Body of pancreas (tissue), 4 donors: Measurements from ENCODE around the gene JAGN1. TPM values are rescaled to one million over a fixed set of nuclear protein-coding genes. Genes with fewer than 3 reads are reported as not detected.
A peak's percentile ranks its signal among the peaks of the same experiment; 100 is the strongest.
"Not testable (repeated sequence)": the region's sequence is repeated elsewhere in the genome, so short reads cannot be mapped to it uniquely, and the experiment has no call there.

Experiments used
- ATAC-seq: fragments of 150-250 bp; one replicate; pipeline ENCODE4 v1.9.1; 2016
- DNase-seq, 4 donors: peaks; one replicate each; pipeline ENCODE4 v3.0.0-alpha.2; 2019
- H3K27ac ChIP-seq, 4 donors: fragments of 200-600 bp; sonication (generic); 1 replicate in 3 of 4; 2 replicates in 1 of 4; pipeline versions ENCODE4 v1.5.1 to v1.6.1; 2016 to 2019; ENCODE audit warnings: mild to moderate bottlenecking in 1 of 4, mixed read lengths in 1 of 4, moderate library complexity in 1 of 4
- H3K27me3 ChIP-seq, 2 donors: fragments of 200-600 bp; sonication (generic); one replicate each; pipeline ENCODE4 v1.6.0; 2016; ENCODE audit warnings: mild to moderate bottlenecking in 1 of 2
- H3K36me3 ChIP-seq, 2 donors: fragments of 200-600 bp; sonication (generic); replicated peaks in 1 of 2; 2 replicates each; pipeline ENCODE4 v1.5.1; 2016; ENCODE audit warnings: low read depth in 2 of 2; ENCODE audit not compliant: insufficient read depth in 1 of 2
- H3K4me1 ChIP-seq: fragments of 200-600 bp; sonication (generic); one replicate; pipeline ENCODE4 v1.6.0; 2016
- H3K4me3 ChIP-seq, 2 donors: fragments of 200-600 bp; sonication (generic); 1 replicate in 1 of 2; 2 replicates in 1 of 2; pipeline ENCODE4 v1.5.1; 2016 to 2019
- H3K9me3 ChIP-seq, 3 donors: fragments of 200-600 bp; sonication (generic); 1 replicate in 2 of 3; 2 replicates in 1 of 3; pipeline ENCODE4 v1.5.1; 2016
- POLR2A ChIP-seq, 3 donors: fragments of 450-650 bp; IDR thresholded peaks; one replicate each; pipeline ENCODE4 v1.6.1; 2016; ENCODE audit warnings: antibody characterized with exemption in 3 of 3, mild to moderate bottlenecking in 2 of 3
- WGBS, 2 donors: methylation state at CpG; one replicate each; pipeline ENCODE4 v1.1.5; 2017; 5-methylcytosine and 5-hydroxymethylcytosine counted together
- intact Hi-C: fragments of 100-400 bp; cut with DNase I; formaldehyde crosslinking; loops from one replicate; pipeline ENCODE4 v1.15.1; 2023
- total RNA-seq, 2 donors: library from RNA; depleted of rRNA; stranded (reverse); fragments of >200 nt; gene quantifications; one replicate each; pipeline ENCODE4 v1.1.0, GENCODE V29; 2016
- TF ChIP-seq, protein P1 (sequence below), 7 experiments: fragments of 450-650 bp in 4 of 7; fragments of 200-600 bp in 3 of 7; sonication (generic) in 3 of 7; IDR thresholded peaks; one replicate each; pipeline ENCODE4 v1.5.1; 2016 to 2019; ENCODE audit warnings: antibody characterized with exemption in 7 of 7

The JAGN1 gene
- total RNA-seq, 2 donors from 2014 or later, result 5.6 to 19.7 TPM

DNA sequence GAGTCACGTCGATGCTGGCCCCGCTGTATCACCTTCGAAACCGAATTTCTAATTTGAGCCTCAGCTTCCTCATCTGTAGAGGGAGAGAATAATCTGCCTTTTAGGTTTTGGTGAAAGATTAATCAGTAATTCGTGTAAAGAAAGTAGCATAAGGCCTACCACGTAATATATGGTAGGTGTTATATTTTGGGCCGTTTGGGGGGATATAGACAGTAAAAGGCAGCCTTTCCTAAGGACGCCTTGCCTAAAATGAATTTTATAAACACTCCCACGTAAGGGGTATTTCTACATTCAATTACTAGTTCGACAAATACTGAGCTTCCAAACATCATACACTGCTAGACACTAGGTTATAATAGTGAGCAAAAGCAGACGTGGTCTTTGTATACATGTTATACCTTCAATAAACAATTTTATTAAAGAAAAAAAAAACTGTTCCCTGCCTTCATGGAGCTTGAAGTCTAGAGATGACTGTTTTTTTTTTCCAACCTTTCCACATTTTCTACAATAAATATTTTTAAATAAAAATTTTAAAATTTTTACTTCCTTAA is 737 bp downstream of the JAGN1 start:
- Histone ChIP-seq H3K27ac (peak overlapping the region; percentile 88 to 96 (median 92)), H3K27me3 (no peaks in the 10 kb centered on the region), H3K4me1 (peaks cover 12% of the 10 kb centered on the region), H3K36me3 (no peaks in the 10 kb centered on the region), H3K4me3 (peak overlapping the region; percentile 88 to 100), H3K9me3 (no peaks in the 10 kb centered on the region)
- intact Hi-C loops, result no loop called here
- TF ChIP-seq POLR2A (IDR thresholded peaks at IDR 0.05), result no peak
- TF ChIP-seq, protein P1, sequence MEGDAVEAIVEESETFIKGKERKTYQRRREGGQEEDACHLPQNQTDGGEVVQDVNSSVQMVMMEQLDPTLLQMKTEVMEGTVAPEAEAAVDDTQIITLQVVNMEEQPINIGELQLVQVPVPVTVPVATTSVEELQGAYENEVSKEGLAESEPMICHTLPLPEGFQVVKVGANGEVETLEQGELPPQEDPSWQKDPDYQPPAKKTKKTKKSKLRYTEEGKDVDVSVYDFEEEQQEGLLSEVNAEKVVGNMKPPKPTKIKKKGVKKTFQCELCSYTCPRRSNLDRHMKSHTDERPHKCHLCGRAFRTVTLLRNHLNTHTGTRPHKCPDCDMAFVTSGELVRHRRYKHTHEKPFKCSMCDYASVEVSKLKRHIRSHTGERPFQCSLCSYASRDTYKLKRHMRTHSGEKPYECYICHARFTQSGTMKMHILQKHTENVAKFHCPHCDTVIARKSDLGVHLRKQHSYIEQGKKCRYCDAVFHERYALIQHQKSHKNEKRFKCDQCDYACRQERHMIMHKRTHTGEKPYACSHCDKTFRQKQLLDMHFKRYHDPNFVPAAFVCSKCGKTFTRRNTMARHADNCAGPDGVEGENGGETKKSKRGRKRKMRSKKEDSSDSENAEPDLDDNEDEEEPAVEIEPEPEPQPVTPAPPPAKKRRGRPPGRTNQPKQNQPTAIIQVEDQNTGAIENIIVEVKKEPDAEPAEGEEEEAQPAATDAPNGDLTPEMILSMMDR (IDR thresholded peaks at IDR 0.05), result no peak
- ATAC-seq (no peak), DNase-seq (no peak)
- WGBS, 2 donors, result 7 to 9% methylated on average over 7 to 12 of the region's 12 CpGs

DNA sequence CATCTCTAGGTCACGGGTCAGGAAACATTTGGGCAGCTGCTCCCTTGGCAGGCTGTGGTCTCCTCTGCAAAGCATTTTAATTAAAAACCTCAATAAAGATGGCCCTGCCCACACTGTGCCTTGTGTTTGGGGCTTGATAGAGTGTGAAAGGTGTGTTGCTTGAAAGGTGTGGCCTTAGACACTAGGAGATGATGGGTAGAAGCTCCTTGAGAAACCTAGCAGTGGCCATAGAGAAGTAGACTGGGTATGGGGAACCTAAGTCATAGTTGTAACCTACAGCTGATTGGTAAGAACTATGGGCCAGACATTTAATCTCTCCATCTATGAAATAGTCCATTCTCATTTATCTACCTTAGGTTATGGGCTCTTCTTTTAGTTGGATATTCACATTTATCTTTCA is 3.3 kb downstream of the JAGN1 start:
- DNase-seq (no peak), ATAC-seq (no peak)
- Histone ChIP-seq H3K27me3 (no peaks in the 10 kb centered on the region), H3K4me1 (peaks cover 35% of the 10 kb centered on the region), H3K9me3 (no peaks in the 10 kb centered on the region), H3K27ac (no peak overlapping the region), H3K36me3 (no peaks in the 10 kb centered on the region), H3K4me3 (no peak overlapping the region)
- intact Hi-C loops, result no loop called here
- TF ChIP-seq, protein P1 (IDR thresholded peaks at IDR 0.05), result no peak
- no peak for TF ChIP-seq POLR2A (IDR thresholded peaks at IDR 0.05)
- 80 to 88% methylated on average over 1 of the region's 1 CpG for WGBS, 2 donors

DNA sequence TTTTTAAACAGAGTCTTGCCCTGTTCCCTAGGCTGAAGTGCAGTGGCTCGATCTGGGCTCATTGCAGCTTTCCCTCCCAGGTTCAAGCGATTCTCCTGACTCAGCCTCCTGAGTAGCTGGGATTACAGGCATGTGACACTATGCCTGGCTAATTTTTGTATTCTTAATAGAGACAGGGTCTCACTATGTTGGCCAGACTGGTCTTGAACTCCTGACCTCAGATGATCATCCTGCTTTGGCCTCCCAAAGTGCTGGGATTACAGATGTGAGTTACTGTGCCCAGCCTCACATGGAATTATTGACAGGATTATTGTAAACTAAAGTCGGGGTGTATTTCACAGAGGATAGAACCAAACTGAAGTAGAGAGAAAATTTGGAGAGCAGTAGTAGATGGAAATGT is 5.3 kb downstream of the JAGN1 start:
- H3K4me3 ChIP-seq, H3K27ac ChIP-seq, DNase-seq, intact Hi-C loops, ATAC-seq, H3K27me3 ChIP-seq, H3K36me3 ChIP-seq, H3K9me3 ChIP-seq: not testable (repeated sequence)
- whole genome bisulfite sequencing, 2 donors, result 95 to 98% methylated on average over 2 to 3 of the region's 3 CpGs
- H3K4me1 ChIP-seq, result peaks cover 52% of the 10 kb centered on the region

DNA sequence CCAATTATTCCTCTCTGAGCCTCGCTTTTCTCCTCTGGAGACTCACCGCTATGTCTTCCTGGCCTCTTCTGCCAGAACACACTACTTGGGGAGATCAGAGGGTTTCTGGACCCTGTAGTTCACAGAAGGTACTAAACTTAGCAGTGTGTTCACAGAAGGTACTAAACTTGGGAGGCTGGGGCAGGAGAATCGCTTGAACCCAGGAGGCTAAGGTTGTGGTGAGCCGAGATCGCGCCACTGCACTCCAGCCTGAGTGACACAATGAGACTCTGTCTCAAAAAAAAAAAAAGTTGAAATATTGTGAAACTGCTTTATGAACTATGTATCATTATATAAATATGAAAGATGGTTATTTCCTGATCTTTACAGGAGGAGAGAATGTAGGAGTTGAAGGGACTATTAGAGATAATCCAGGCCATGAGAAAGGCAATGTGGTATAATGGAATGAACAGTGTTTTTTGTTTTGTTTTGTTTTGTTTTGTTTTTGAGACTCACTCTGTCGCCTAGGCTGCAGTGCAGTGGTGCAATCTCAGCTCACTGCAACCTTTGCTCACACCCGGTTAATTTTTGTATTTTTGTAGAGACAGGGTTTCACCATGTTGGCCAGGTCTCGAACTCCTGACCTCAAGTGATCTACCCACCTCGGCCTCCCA is 6.5 kb downstream of the JAGN1 start:
- H3K36me3 ChIP-seq, H3K27me3 ChIP-seq, ATAC-seq, H3K4me3 ChIP-seq, intact Hi-C loops, H3K9me3 ChIP-seq, DNase-seq: not testable (repeated sequence)
- 87 to 95% methylated on average over 9 to 10 of the region's 10 CpGs for WGBS, 2 donors
- Histone ChIP-seq H3K27ac (peak overlapping the region in 3 of 4 donors; percentile 85), H3K4me1 (peaks cover 58% of the 10 kb centered on the region)

DNA sequence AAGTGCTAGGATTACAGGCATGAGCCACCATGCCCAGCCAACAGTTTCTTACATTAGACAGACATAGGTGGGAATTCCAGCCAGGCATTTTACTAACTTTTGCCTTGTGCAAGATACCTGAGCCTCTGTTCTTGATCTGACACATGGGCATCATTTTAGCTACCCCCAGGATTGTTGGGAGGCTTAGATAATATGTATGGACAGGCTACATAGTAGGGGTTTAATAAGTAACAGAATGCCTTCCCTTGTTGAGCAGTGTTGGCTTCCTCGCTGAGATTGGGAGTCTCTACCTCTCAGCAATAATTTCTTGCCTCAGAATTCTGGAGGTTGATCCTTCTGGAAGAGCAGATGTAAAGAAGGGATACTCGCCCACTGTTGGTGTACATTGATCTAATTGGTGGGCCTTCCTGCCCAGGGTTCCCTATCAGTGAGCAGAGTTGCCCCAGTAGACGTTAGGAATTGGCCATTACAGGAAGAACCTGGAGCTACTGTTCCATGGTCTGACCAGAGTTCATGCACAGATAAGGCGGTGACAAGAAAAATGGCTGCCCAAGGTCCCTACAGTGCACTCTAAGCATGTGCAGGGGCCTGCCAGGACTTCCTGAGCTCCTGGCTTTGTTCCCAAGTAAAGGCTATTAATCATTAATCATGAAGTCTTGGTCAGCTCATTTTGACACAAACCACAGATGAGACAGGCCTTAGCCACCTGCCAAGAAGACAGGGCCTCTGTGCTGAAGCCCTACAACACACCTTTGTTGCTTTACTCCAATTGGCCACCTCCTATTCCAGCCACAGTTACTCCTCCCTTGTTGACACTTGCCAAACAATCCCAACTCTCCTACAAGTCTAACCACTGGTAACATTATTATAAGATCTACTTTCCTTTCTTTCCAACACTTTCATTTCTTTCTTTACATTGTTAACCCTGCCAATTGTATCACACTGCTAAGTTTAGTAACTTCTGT is 7.3 kb downstream of the JAGN1 start:
- 15 to 32% methylated on average over 4 of the region's 4 CpGs for WGBS, 2 donors
- Histone ChIP-seq H3K9me3 (no peaks in the 10 kb centered on the region), H3K27ac (peak overlapping the region; percentile 68 to 85 (median 85)), H3K4me3 (no peak overlapping the region), H3K27me3 (no peaks in the 10 kb centered on the region), H3K36me3 (no peaks in the 10 kb centered on the region), H3K4me1 (peaks cover 61% of the 10 kb centered on the region)
- ATAC-seq, result peak; percentile 90
- intact Hi-C loops, result no loop called here
- peak; percentile 78 to 93 (median 90) for DNase-seq
- peak in 2 of 3 donors; percentile 22 to 23 for TF ChIP-seq POLR2A (IDR thresholded peaks at IDR 0.05)
- TF ChIP-seq, protein P1 (IDR thresholded peaks at IDR 0.05), result no peak
